K562 (cell line): ENCODE data around the gene LZTS3. TPM values are rescaled to one million over a fixed set of nuclear protein-coding genes. Genes with fewer than 3 reads are reported as not detected.

Experiments
- ATAC-seq: fragments of 200-7000 bp; cut with Tn5 transposase; 3 replicates; pipeline ENCODE4 v1.9.1; 2020; ENCODE audit warnings: moderate library complexity
- BruUV-seq: library from RNA; stranded (reverse); fragments of 400-500 nt; replicated peaks from 2 replicates; lab custom pipeline; 2021; lab: Mats Ljungman, UMichigan
- CTCF ChIA-PET: fragments of 300-600 bp; formaldehyde crosslinking; extraction: SDS; loops from one replicate; lab custom pipeline; 2021; ENCODE audit warnings: low intra/inter-chr PET ratio; lab: Yijun Ruan, JAX
- POLR2A ChIA-PET: fragments of 300-600, 350-650 bp; sonication (Branson Sonifier 250); formaldehyde crosslinking; extraction: SDS; loops from one replicate; lab custom pipeline; 2021; ENCODE audit warnings: antibody characterized with exemption, inconsistent platforms; lab: Yijun Ruan, JAX
- DNase-seq, 4 experiments: peaks; one replicate each; pipeline versions ENCODE4 v3.0.0 to v3.0.0-alpha.2; 2011 to 2018; ENCODE audit warnings: low spot score in 3 of 4, mixed read lengths in 3 of 4; ENCODE audit errors: extremely low read depth in 1 of 4
- FAIRE-seq: peaks from 2 replicates; lab custom pipeline; 2011; peaks lifted over from hg19 to GRCh38; lab: Jason Lieb, UNC
- H2AFZ ChIP-seq: 2 replicates; pipeline ENCODE4 v1.6.0; 2011; ENCODE audit warnings: low read depth, low read length, control low read depth, inconsistent platforms
- H3K27ac ChIP-seq: fragments of 200-600 bp; 3 replicates; pipeline ENCODE4 v1.8.0; 2011; ENCODE audit warnings: low read depth, mild to moderate bottlenecking, control low read depth, inconsistent platforms, low read length, moderate library complexity, mixed read lengths; ENCODE audit errors: extremely low read depth
- H3K27me3 ChIP-seq, 2 experiments: fragments of 300-600 bp in 1 of 2; 2 replicates in 1 of 2; 3 replicates in 1 of 2; pipeline versions ENCODE4 v1.6.0 to v1.8.0; 2011; ENCODE audit warnings: inconsistent platforms in 2 of 2, low read length in 2 of 2, mild to moderate bottlenecking in 1 of 2, mixed read lengths in 1 of 2, moderate library complexity in 1 of 2; ENCODE audit not compliant: control insufficient read depth in 2 of 2, insufficient read depth in 2 of 2
- H3K36me3 ChIP-seq: fragments of 300-600 bp; 3 replicates; pipeline ENCODE4 v1.8.0; 2011; ENCODE audit warnings: mild to moderate bottlenecking, low read length, inconsistent platforms; ENCODE audit not compliant: control insufficient read depth, insufficient read depth
- H3K4me1 ChIP-seq, 2 experiments: fragments of 200-600 bp in 1 of 2; replicated peaks in 1 of 2; 2 replicates in 1 of 2; 3 replicates in 1 of 2; pipeline versions ENCODE4 v1.5.1 to v1.8.0; 2011; ENCODE audit warnings: inconsistent platforms in 2 of 2, low read length in 2 of 2, mild to moderate bottlenecking in 1 of 2, mixed read lengths in 1 of 2, moderate library complexity in 1 of 2; ENCODE audit not compliant: control insufficient read depth in 2 of 2, insufficient read depth in 2 of 2
- H3K4me2 ChIP-seq: 2 replicates; pipeline ENCODE4 v1.6.1; 2011; ENCODE audit warnings: low read length, control low read depth, inconsistent platforms, mixed read lengths; ENCODE audit not compliant: insufficient read depth
- H3K4me3 ChIP-seq: fragments of 200-600 bp; sonication (generic), shearing (Covaris generic); 2 replicates; pipeline ENCODE4 v1.5.1; 2016; ENCODE audit warnings: control low read depth, inconsistent platforms
- H3K79me2 ChIP-seq: fragments of 200-600 bp; 3 replicates; pipeline ENCODE4 v1.8.0; 2011; ENCODE audit warnings: low read length, inconsistent platforms; ENCODE audit not compliant: control insufficient read depth, insufficient read depth
- H3K9ac ChIP-seq, 2 experiments: 2 replicates each; pipeline versions ENCODE4 v1.6.0 to v1.6.1; 2011; ENCODE audit warnings: low read depth in 2 of 2, low read length in 2 of 2, control low read depth in 1 of 2, inconsistent platforms in 1 of 2, mild to moderate bottlenecking in 1 of 2, mixed read lengths in 1 of 2; ENCODE audit not compliant: insufficient read depth in 1 of 2
- H3K9me1 ChIP-seq: one replicate; pipeline ENCODE4 v1.6.0; 2011; ENCODE audit warnings: inconsistent platforms, mild to moderate bottlenecking, low read length, moderate library complexity; ENCODE audit not compliant: control insufficient read depth, insufficient read depth
- H3K9me3 ChIP-seq: replicated peaks from 2 replicates; pipeline ENCODE4 v1.5.1; 2011; ENCODE audit warnings: low read depth, low read length, inconsistent platforms; ENCODE audit not compliant: control insufficient read depth, insufficient read depth
- H4K20me1 ChIP-seq: replicated peaks from 2 replicates; pipeline ENCODE4 v1.6.1; 2011; ENCODE audit warnings: low read length, inconsistent platforms, mixed read lengths; ENCODE audit not compliant: control insufficient read depth, insufficient read depth
- GTF2F1 ChIP-seq: IDR thresholded peaks from 2 replicates; pipeline ENCODE4 v1.6.1; 2011; ENCODE audit warnings: low read depth, low read length, improper control_type of control experiment
- LCOR ChIP-seq: sonication (generic); formaldehyde crosslinking; IDR thresholded peaks from 2 replicates; pipeline ENCODE4 v1.8.0; 2022; ENCODE audit warnings: mild to moderate bottlenecking, missing genetic modification reagents
- NR2C1 ChIP-seq, 2 experiments: fragments of 450-650 bp; IDR thresholded peaks; 2 replicates each; pipeline ENCODE4 v1.6.1; 2017; ENCODE audit warnings: mild to moderate bottlenecking in 2 of 2, antibody characterized with exemption in 1 of 2, inconsistent platforms in 1 of 2, missing compliant biosample characterization in 1 of 2, missing genetic modification characterization in 1 of 2
- ZBTB1 ChIP-seq: sonication (generic); formaldehyde crosslinking; IDR thresholded peaks from 2 replicates; pipeline ENCODE4 v1.8.1; 2023; ENCODE audit warnings: missing genetic modification reagents, low read depth, mild to moderate bottlenecking, borderline replicate concordance
- ZNF133 ChIP-seq: fragments of 250-450 bp; sonication (Bioruptor Pico); IDR thresholded peaks from 2 replicates; pipeline ENCODE4 v1.4.0; 2020; ENCODE audit warnings: mild to moderate bottlenecking
- ZNF512 ChIP-seq: IDR thresholded peaks from 2 replicates; pipeline ENCODE4 v1.6.1; 2016; ENCODE audit warnings: missing genetic modification characterization, missing compliant biosample characterization
- ZNF740 ChIP-seq, 3 experiments: fragments of 200-800 bp in 1 of 3; sonication (Bioruptor generic) in 1 of 3; sonication (generic) in 1 of 3; formaldehyde crosslinking in 1 of 3; IDR thresholded peaks; 2 replicates each; pipeline versions ENCODE4 v1.6.1 to v1.8.0; 2016 to 2022; ENCODE audit warnings: mild to moderate bottlenecking in 2 of 3, missing compliant biosample characterization in 2 of 3, missing genetic modification characterization in 2 of 3, missing genetic modification reagents in 1 of 3
- ZSCAN29 ChIP-seq: fragments of 450-650 bp; IDR thresholded peaks from 2 replicates; pipeline ENCODE4 v1.6.1; 2017
- WGBS: fragments of 100-300 bp; shearing (Covaris generic); methylation state at CpG from one replicate; pipeline ENCODE4 v1.1.6; 2016; ENCODE audit warnings: low coverage, mixed read lengths; ENCODE audit not compliant: insufficient coverage; ENCODE audit errors: missing lambda C conversion rate; 5-methylcytosine and 5-hydroxymethylcytosine counted together
- in situ Hi-C: fragments of 300-500 bp; cut with MboI; formaldehyde crosslinking; loops from 4 replicates; pipeline ENCODE4 v1.15.0; 2018; ENCODE audit warnings: inconsistent platforms, mixed read lengths
- intact Hi-C: fragments of 100-400 bp; cut with micrococcal nuclease; formaldehyde crosslinking; loops from 2 replicates; pipeline ENCODE4 v1.14.2; 2022
- polyA plus RNA-seq, 8 experiments: library from polyadenylated mRNA; depleted of rRNA in 4 of 8; stranded (reverse) in 5 of 8; unstranded in 3 of 8; fragments of >200 nt; fragmentation: Nextera tagmentation in 2 of 8; fragmentation: Illumina TruSeq in 1 of 8; extraction: Ambion mirVana in 2 of 8; extraction: Trizol in 1 of 8; gene quantifications; 2 replicates each; pipeline versions ENCODE4 v1.2.1 to v1.2.3, GENCODE V29; 2011 to 2014; ENCODE audit warnings: inconsistent platforms in 1 of 8, missing spikeins in 1 of 8
- total RNA-seq, 7 experiments: library from RNA; depleted of rRNA in 6 of 7; stranded (reverse); fragments of >200 nt in 6 of 7; fragmentation: Illumina TruSeq in 2 of 7; extraction: Trizol in 2 of 7; gene quantifications; 2 replicates each; pipeline versions ENCODE4 v1.2.1 to v1.2.3, GENCODE V29; 2011 to 2021; ENCODE audit warnings: low replicate concordance in 1 of 7
- TF ChIP-seq, protein P1 (sequence below): fragments of 200-800 bp; sonication (Bioruptor generic); IDR thresholded peaks from 2 replicates; pipeline ENCODE4 v1.6.1; 2016; ENCODE audit warnings: missing genetic modification characterization, missing compliant biosample characterization

LZTS3 gene
- total and polyA plus RNA-seq, 9 of the 15 experiments (the other 6 are each of a cell fraction or from before 2014, with no cell fraction given): 0.07 to 2.9 (median 2.0) TPM

GRCh38 chr20:3174442-3175261 lies 1.3 kb upstream of the LZTS3 start:
- intact Hi-C loops: no loop called here
- peak overlapping the region; percentile 87 for H3K27ac ChIP-seq
- POLR2A ChIA-PET: no interaction called here
- TF ChIP-seq NR2C1 (IDR thresholded peaks at IDR 0.05) (no peak), NR2C1 (tag; IDR thresholded peaks at IDR 0.05) (no peak), ZNF133 (CRISPR knock-in tag) (no peak), GTF2F1 (no peak), ZNF512 (peak; percentile 66), LCOR (CRISPR knock-in tag) (peak; percentile 54; the same call in 1 of the 2 replicates), ZBTB1 (CRISPR knock-in tag) (0 out of 2 replicates have a peak, but pooled peaks have one; percentile 2), ZNF740 (CRISPR knock-in tag; IDR thresholded peaks at IDR 0.05) (0 out of 2 replicates have a peak, but pooled peaks have one; percentile 41), ZNF740 (tag; IDR thresholded peaks at IDR 0.05) (no peak), ZSCAN29 (0 out of 2 replicates have a peak, but pooled peaks have one; percentile 38)
- TF ChIP-seq, protein P1, sequence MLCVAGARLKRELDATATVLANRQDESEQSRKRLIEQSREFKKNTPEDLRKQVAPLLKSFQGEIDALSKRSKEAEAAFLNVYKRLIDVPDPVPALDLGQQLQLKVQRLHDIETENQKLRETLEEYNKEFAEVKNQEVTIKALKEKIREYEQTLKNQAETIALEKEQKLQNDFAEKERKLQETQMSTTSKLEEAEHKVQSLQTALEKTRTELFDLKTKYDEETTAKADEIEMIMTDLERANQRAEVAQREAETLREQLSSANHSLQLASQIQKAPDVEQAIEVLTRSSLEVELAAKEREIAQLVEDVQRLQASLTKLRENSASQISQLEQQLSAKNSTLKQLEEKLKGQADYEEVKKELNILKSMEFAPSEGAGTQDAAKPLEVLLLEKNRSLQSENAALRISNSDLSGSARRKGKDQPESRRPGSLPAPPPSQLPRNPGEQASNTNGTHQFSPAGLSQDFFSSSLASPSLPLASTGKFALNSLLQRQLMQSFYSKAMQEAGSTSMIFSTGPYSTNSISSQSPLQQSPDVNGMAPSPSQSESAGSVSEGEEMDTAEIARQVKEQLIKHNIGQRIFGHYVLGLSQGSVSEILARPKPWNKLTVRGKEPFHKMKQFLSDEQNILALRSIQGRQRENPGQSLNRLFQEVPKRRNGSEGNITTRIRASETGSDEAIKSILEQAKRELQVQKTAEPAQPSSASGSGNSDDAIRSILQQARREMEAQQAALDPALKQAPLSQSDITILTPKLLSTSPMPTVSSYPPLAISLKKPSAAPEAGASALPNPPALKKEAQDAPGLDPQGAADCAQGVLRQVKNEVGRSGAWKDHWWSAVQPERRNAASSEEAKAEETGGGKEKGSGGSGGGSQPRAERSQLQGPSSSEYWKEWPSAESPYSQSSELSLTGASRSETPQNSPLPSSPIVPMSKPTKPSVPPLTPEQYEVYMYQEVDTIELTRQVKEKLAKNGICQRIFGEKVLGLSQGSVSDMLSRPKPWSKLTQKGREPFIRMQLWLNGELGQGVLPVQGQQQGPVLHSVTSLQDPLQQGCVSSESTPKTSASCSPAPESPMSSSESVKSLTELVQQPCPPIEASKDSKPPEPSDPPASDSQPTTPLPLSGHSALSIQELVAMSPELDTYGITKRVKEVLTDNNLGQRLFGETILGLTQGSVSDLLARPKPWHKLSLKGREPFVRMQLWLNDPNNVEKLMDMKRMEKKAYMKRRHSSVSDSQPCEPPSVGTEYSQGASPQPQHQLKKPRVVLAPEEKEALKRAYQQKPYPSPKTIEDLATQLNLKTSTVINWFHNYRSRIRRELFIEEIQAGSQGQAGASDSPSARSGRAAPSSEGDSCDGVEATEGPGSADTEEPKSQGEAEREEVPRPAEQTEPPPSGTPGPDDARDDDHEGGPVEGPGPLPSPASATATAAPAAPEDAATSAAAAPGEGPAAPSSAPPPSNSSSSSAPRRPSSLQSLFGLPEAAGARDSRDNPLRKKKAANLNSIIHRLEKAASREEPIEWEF (CRISPR knock-in tag): no peak

More at GRCh38 chr20:3174442-3175261, 1.3 kb upstream of the LZTS3 start:
- peaks cover 4 to 24% of the 10 kb centered on the region in 2 experiments; a peak in 4 of 5 replicates for H3K4me1 ChIP-seq
- H4K20me1 ChIP-seq: no peaks in the 10 kb centered on the region
- peak overlapping the region; percentile 95 for H2AFZ ChIP-seq
- TSS peak; percentile 57 for BruUV-seq
- no peaks in the 10 kb centered on the region for H3K27me3 ChIP-seq
- DNase-seq: peak in 1 of 4 experiments; percentile 59
- peak; percentile 80 for FAIRE-seq
- H3K9me1 ChIP-seq: no peaks in the 10 kb centered on the region
- ATAC-seq: peak; percentile 77
- no peaks in the 10 kb centered on the region for H3K9me3 ChIP-seq
- peak overlapping the region; percentile 83 to 94 for H3K9ac ChIP-seq
- 4% methylated on average over 12 of the region's 13 CpGs for WGBS
- peaks cover 11% of the 10 kb centered on the region; the same call in 2 of the 3 replicates for H3K79me2 ChIP-seq
- H3K36me3 ChIP-seq: no peaks in the 10 kb centered on the region
- CTCF ChIA-PET: no interaction called here
- peak overlapping the region; percentile 88 for H3K4me2 ChIP-seq
- H3K4me3 ChIP-seq: peak overlapping the region; percentile 91
- in situ Hi-C loops: no loop called here
